WTC11 (cell line): ENCODE measurements around the gene NSFL1C. TPM values are rescaled to one million over a fixed set of nuclear protein-coding genes. Genes with fewer than 3 reads are reported as not detected.
"Not testable (repeated sequence)": the region's sequence is repeated elsewhere in the genome, so short reads cannot be mapped to it uniquely, and the experiment has no call there.

Source experiments
- ATAC-seq: fragments of 200-7000 bp; cut with Tn5 transposase; 2 replicates; pipeline ENCODE4 v1.10.0; 2021; ENCODE audit warnings: mild to moderate bottlenecking, moderate library complexity
- CTCF ChIA-PET: fragments of 300-600 bp; sonication (Branson Sonifier 250); formaldehyde crosslinking; loops from one replicate; lab custom pipeline; 2021; ENCODE audit warnings: antibody characterized with exemption; lab: Charles Lee
- POLR2A ChIA-PET: fragments of 350-600 bp; sonication (Branson Sonifier 250); formaldehyde crosslinking; loops from one replicate; lab custom pipeline; 2021; ENCODE audit warnings: antibody characterized with exemption; lab: Charles Lee
- DNase-seq: peaks from one replicate; pipeline ENCODE4 v3.0.0; 2021; ENCODE audit warnings: low spot score
- H3K27ac Mint-ChIP-seq: 2 replicates; pipeline ENCODE4 v1.8.0; 2021; ENCODE audit warnings: mixed read lengths
- H3K27me3 Mint-ChIP-seq: 2 replicates; pipeline ENCODE4 v1.8.0; 2021; ENCODE audit warnings: low read depth, mild to moderate bottlenecking, moderate library complexity, mixed read lengths
- H3K36me3 Mint-ChIP-seq: 2 replicates; pipeline ENCODE4 v1.8.0; 2021; ENCODE audit warnings: mixed read lengths
- H3K4me1 Mint-ChIP-seq: 2 replicates; pipeline ENCODE4 v1.8.0; 2022; ENCODE audit warnings: mixed read lengths
- H3K4me3 Mint-ChIP-seq: 2 replicates; pipeline ENCODE4 v1.8.0; 2021; ENCODE audit warnings: mild to moderate bottlenecking, moderate library complexity, mixed read lengths
- H3K9me3 Mint-ChIP-seq: 2 replicates; pipeline ENCODE4 v1.8.0; 2021; ENCODE audit warnings: mixed read lengths
- ELF4 ChIP-seq: sonication (generic); formaldehyde crosslinking; IDR thresholded peaks from 2 replicates; pipeline ENCODE4 v1.8.1; 2022; ENCODE audit warnings: low read depth, mild to moderate bottlenecking, moderate library complexity, missing genetic modification reagents
- ETV6 ChIP-seq: sonication (generic); formaldehyde crosslinking; IDR thresholded peaks from 2 replicates; pipeline ENCODE4 v1.8.1; 2022; ENCODE audit warnings: mild to moderate bottlenecking, missing genetic modification reagents
- FOXK1 ChIP-seq: sonication (generic); formaldehyde crosslinking; IDR thresholded peaks from 2 replicates; pipeline ENCODE4 v1.8.0; 2022; ENCODE audit warnings: mild to moderate bottlenecking, moderate library complexity, missing genetic modification reagents
- FOXP1 ChIP-seq: sonication (generic); formaldehyde crosslinking; IDR thresholded peaks from 2 replicates; pipeline ENCODE4 v1.8.0; 2022; ENCODE audit warnings: missing genetic modification reagents, mild to moderate bottlenecking, moderate library complexity, borderline replicate concordance
- HMGA2 ChIP-seq: fragments of 250-450 bp; sonication (Bioruptor Pico); IDR thresholded peaks from 2 replicates; pipeline ENCODE4 v1.4.0; 2021; ENCODE audit warnings: mild to moderate bottlenecking, moderate library complexity
- JAZF1 ChIP-seq: fragments of 250-450 bp; sonication (Bioruptor Pico); IDR thresholded peaks from 2 replicates; pipeline ENCODE4 v1.9.0; 2021; ENCODE audit warnings: moderate library complexity, mild to moderate bottlenecking, inconsistent platforms
- JUN ChIP-seq: sonication (generic); formaldehyde crosslinking; IDR thresholded peaks from 2 replicates; pipeline ENCODE4 v1.8.0; 2023; ENCODE audit warnings: mild to moderate bottlenecking, missing genetic modification reagents
- KAT7 ChIP-seq: sonication (generic); formaldehyde crosslinking; IDR thresholded peaks from 2 replicates; pipeline ENCODE4 v1.8.1; 2023; ENCODE audit warnings: missing genetic modification reagents, mild to moderate bottlenecking, borderline replicate concordance
- NFATC4 ChIP-seq: fragments of 250-450 bp; sonication (Bioruptor Pico); IDR thresholded peaks from 2 replicates; pipeline ENCODE4 v1.9.0; 2021; ENCODE audit warnings: mild to moderate bottlenecking
- RELA ChIP-seq: sonication (generic); formaldehyde crosslinking; IDR thresholded peaks from 2 replicates; pipeline ENCODE4 v1.8.1; 2022; ENCODE audit warnings: missing genetic modification reagents, mild to moderate bottlenecking, borderline replicate concordance
- SMAD3 ChIP-seq: sonication (generic); formaldehyde crosslinking; IDR thresholded peaks from 2 replicates; pipeline ENCODE4 v1.8.0; 2022; ENCODE audit warnings: missing genetic modification reagents, mild to moderate bottlenecking, borderline replicate concordance
- SOX15 ChIP-seq: fragments of 250-450 bp; sonication (Bioruptor Pico); IDR thresholded peaks from 2 replicates; pipeline ENCODE4 v1.9.0; 2021; ENCODE audit warnings: mild to moderate bottlenecking
- ZBTB21 ChIP-seq: sonication (generic); formaldehyde crosslinking; IDR thresholded peaks from 2 replicates; pipeline ENCODE4 v1.8.1; 2023; ENCODE audit warnings: mild to moderate bottlenecking, missing genetic modification reagents, borderline replicate concordance
- ZNF219 ChIP-seq: sonication (generic); formaldehyde crosslinking; IDR thresholded peaks from 2 replicates; pipeline ENCODE4 v1.8.0; 2023; ENCODE audit warnings: missing genetic modification reagents, mild to moderate bottlenecking, borderline replicate concordance
- ZNF317 ChIP-seq: sonication (generic); formaldehyde crosslinking; IDR thresholded peaks from 2 replicates; pipeline ENCODE4 v1.8.1; 2023; ENCODE audit warnings: low read depth, mild to moderate bottlenecking, moderate library complexity, missing genetic modification reagents, borderline replicate concordance
- total RNA-seq: library from RNA; stranded (reverse); gene quantifications from 3 replicates; pipeline ENCODE4 v1.2.3, GENCODE V29; 2021
- TF ChIP-seq, protein P1 (sequence below): sonication (generic); formaldehyde crosslinking; IDR thresholded peaks from 2 replicates; pipeline ENCODE4 v1.8.1; 2022; ENCODE audit warnings: mild to moderate bottlenecking, moderate library complexity, missing genetic modification reagents
- TF ChIP-seq, protein P2 (sequence below): fragments of 250-450 bp; sonication (Bioruptor Pico); IDR thresholded peaks from 2 replicates; pipeline ENCODE4 v1.9.0; 2021; ENCODE audit warnings: mild to moderate bottlenecking, borderline replicate concordance
- TF ChIP-seq, protein P3 (sequence below): sonication (generic); formaldehyde crosslinking; IDR thresholded peaks from 2 replicates; pipeline ENCODE4 v1.8.1; 2022; ENCODE audit warnings: low read depth, mild to moderate bottlenecking, moderate library complexity, missing genetic modification reagents, borderline replicate concordance

The NSFL1C gene
- total RNA-seq, 1 experiment from 2014 or later: 85.5 TPM

DNA sequence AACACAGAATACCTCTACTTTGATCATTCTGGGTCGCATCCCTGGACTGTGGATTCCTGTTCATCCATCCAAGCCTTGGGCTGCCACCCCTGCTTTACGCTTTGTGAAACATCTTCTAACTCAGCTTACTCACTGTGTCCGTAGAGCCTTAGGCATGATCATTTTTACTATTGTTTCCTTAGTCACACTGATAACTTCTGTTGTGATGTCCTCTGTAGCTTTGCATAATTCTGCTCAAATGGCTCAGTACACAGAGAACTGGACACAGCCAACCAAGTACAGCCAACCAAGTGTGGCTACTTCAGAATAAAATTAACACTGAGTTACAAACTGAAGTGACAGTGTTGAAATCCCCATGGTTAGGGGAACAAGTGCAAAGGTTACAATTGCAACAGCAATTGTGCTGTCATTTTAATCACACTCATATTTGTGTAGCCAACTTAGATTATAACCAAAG is 65.2 kb downstream of the NSFL1C start:
- Mint-ChIP-seq H3K27ac (no peak overlapping the region), H3K4me3 (no peak overlapping the region), H3K4me1 (peaks cover 26% of the 10 kb centered on the region), H3K27me3 (peaks cover 47% of the 10 kb centered on the region), H3K9me3 (peaks cover 24% of the 10 kb centered on the region), H3K36me3 (no peaks in the 10 kb centered on the region)
- ChIA-PET CTCF (no interaction called here), POLR2A (no interaction called here)
- DNase-seq (no peak), ATAC-seq (no peak)
- TF ChIP-seq ZNF317 (CRISPR knock-in tag) (no peak), KAT7 (CRISPR knock-in tag) (no peak), ELF4 (no peak), FOXP1 (CRISPR knock-in tag) (no peak), JUN (CRISPR knock-in tag) (no peak), SMAD3 (no peak), ZBTB21 (CRISPR knock-in tag) (no peak), ZNF219 (CRISPR knock-in tag) (no peak), NFATC4 (CRISPR knock-in tag) (no peak), JAZF1 (CRISPR knock-in tag) (no peak), HMGA2 (no peak), FOXK1 (CRISPR knock-in tag) (no peak), SOX15 (CRISPR knock-in tag) (no peak), RELA (CRISPR knock-in tag) (no peak), ETV6 (CRISPR knock-in tag) (no peak)
- TF ChIP-seq, protein P1, sequence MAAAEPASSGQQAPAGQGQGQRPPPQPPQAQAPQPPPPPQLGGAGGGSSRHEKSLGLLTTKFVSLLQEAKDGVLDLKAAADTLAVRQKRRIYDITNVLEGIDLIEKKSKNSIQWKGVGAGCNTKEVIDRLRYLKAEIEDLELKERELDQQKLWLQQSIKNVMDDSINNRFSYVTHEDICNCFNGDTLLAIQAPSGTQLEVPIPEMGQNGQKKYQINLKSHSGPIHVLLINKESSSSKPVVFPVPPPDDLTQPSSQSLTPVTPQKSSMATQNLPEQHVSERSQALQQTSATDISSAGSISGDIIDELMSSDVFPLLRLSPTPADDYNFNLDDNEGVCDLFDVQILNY (CRISPR knock-in tag): no peak
- TF ChIP-seq, protein P2, sequence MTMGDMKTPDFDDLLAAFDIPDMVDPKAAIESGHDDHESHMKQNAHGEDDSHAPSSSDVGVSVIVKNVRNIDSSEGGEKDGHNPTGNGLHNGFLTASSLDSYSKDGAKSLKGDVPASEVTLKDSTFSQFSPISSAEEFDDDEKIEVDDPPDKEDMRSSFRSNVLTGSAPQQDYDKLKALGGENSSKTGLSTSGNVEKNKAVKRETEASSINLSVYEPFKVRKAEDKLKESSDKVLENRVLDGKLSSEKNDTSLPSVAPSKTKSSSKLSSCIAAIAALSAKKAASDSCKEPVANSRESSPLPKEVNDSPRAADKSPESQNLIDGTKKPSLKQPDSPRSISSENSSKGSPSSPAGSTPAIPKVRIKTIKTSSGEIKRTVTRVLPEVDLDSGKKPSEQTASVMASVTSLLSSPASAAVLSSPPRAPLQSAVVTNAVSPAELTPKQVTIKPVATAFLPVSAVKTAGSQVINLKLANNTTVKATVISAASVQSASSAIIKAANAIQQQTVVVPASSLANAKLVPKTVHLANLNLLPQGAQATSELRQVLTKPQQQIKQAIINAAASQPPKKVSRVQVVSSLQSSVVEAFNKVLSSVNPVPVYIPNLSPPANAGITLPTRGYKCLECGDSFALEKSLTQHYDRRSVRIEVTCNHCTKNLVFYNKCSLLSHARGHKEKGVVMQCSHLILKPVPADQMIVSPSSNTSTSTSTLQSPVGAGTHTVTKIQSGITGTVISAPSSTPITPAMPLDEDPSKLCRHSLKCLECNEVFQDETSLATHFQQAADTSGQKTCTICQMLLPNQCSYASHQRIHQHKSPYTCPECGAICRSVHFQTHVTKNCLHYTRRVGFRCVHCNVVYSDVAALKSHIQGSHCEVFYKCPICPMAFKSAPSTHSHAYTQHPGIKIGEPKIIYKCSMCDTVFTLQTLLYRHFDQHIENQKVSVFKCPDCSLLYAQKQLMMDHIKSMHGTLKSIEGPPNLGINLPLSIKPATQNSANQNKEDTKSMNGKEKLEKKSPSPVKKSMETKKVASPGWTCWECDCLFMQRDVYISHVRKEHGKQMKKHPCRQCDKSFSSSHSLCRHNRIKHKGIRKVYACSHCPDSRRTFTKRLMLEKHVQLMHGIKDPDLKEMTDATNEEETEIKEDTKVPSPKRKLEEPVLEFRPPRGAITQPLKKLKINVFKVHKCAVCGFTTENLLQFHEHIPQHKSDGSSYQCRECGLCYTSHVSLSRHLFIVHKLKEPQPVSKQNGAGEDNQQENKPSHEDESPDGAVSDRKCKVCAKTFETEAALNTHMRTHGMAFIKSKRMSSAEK: no peak
- TF ChIP-seq, protein P3, sequence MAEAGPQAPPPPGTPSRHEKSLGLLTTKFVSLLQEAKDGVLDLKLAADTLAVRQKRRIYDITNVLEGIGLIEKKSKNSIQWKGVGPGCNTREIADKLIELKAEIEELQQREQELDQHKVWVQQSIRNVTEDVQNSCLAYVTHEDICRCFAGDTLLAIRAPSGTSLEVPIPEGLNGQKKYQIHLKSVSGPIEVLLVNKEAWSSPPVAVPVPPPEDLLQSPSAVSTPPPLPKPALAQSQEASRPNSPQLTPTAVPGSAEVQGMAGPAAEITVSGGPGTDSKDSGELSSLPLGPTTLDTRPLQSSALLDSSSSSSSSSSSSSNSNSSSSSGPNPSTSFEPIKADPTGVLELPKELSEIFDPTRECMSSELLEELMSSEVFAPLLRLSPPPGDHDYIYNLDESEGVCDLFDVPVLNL: no peak

DNA sequence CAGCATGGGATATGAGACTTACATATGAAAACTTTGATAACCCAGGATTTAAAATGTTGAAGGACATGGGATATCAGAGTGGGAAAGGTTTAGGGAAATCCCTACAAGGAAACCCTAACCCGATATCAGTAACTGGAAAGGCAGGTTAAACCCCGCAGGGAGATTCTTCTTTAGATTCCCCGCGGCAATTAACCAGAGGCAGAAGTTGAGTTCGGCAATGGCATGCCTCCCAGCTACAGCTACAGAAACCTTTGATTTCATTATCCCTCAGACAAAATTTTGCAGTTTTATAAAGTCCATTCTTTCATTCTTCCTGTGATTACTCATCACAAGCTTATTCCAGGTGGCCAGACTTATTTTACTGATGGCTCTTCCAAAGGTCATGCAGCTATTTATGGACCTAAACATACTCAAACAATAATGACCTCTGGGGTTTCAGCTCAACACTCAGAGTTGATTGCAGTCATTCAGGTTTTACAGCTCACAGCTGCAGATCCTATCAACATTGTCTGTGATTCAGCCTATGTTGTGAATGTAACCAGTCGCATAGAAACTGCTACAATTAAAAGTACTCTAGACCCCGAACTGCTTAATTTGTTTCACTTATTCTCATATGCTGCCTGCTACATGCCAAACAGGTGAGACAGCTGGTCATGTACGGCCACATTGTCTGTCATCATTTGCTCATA is 66.8 kb downstream of the NSFL1C start:
- Mint-ChIP-seq H3K27me3 (peaks cover 60% of the 10 kb centered on the region), H3K4me1 (peaks cover 26% of the 10 kb centered on the region), H3K9me3 (peaks cover 25% of the 10 kb centered on the region)
- ATAC-seq, H3K36me3 Mint-ChIP-seq, POLR2A ChIA-PET, DNase-seq, H3K27ac Mint-ChIP-seq, H3K4me3 Mint-ChIP-seq: not testable (repeated sequence)
- CTCF ChIA-PET: interaction anchor here (0.6 to 1.9 kb wide), 5 partner anchors 24 to 178 kb away, joined by 3 to 7 read pairs (median 4); no protein-coding TSS in a partner anchor

DNA sequence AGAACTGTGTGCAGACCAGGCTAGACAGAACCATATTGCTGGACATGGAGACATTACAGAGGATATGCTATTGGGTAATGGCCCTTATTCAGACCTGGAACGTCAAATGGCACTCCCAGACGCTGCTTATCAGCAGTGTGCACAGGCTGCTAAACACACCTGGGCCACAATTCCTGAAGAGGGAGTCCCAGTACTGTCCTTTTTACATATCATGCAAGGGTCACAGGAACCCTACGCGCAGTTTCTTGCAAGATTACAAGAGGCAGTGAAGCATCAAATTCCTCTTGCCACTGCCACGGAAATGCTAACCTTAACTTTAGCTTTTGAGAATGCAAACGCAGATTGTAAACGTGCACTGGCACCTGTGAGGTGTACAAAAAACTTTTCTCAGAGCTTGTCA is 68.5 kb downstream of the NSFL1C start:
- POLR2A ChIA-PET, DNase-seq, H3K4me3 Mint-ChIP-seq, H3K36me3 Mint-ChIP-seq, ATAC-seq, H3K27ac Mint-ChIP-seq: not testable (repeated sequence)
- peaks cover 59% of the 10 kb centered on the region for H3K27me3 Mint-ChIP-seq
- peaks cover 18% of the 10 kb centered on the region for H3K9me3 Mint-ChIP-seq
- H3K4me1 Mint-ChIP-seq: peaks cover 33% of the 10 kb centered on the region
- CTCF ChIA-PET: interaction anchor here (1.0 to 1.8 kb wide), 12 partner anchors 13 to 172 kb away, joined by 3 to 20 read pairs (median 5); partner anchors contain the start of gene RAD21L1
